ENCODE results near the gene GBP1.
A peak's percentile ranks its signal among the peaks of the same experiment; 100 is the strongest.
"Not testable (repeated sequence)": the region's sequence is repeated elsewhere in the genome, so short reads cannot be mapped to it uniquely, and the experiment has no call there.

The GBP1 gene

GRCh38 chr1:89035080-89035479 is 29.9 kb downstream of the GBP1 start:
- H3K4me2 ChIP-seq: no peak overlapping the region
- peaks cover 0 to 13% (median 0%) of the 10 kb centered on the region in 10 experiments; a peak in 5 of 20 replicates for H3K4me1 ChIP-seq
- peaks cover 0 to 10% (median 0%) of the 10 kb centered on the region in 11 experiments; a peak in 4 of 22 replicates for H3K9me3 ChIP-seq (replicated peaks in 1 of 11)
- H4K20me1 ChIP-seq: no peaks in the 10 kb centered on the region
- H3K27me3 ChIP-seq: no peaks in the 10 kb centered on the region
- H3K27ac ChIP-seq: no peak overlapping the region
- H3K9ac ChIP-seq: no peak overlapping the region
- TF ChIP-seq Cebpa-rat (IDR thresholded peaks at IDR 0.05): no peak
- H3K4me3 ChIP-seq: no peak overlapping the region
- no peaks in the 10 kb centered on the region for H3K36me3 ChIP-seq

GRCh38 chr1:89034004-89034403 is 31.0 kb downstream of the GBP1 start:
- peaks cover 0 to 13% (median 0%) of the 10 kb centered on the region in 10 experiments; a peak in 5 of 20 replicates for H3K4me1 ChIP-seq
- H3K4me3 ChIP-seq, H3K27ac ChIP-seq, H3K4me2 ChIP-seq, H3K36me3 ChIP-seq, H4K20me1 ChIP-seq, H3K27me3 ChIP-seq, H3K9ac ChIP-seq: not testable (repeated sequence)
- peaks cover 0 to 13% (median 5%) of the 10 kb centered on the region in 11 experiments; a peak in 9 of 22 replicates for H3K9me3 ChIP-seq (replicated peaks in 1 of 11)

DNA sequence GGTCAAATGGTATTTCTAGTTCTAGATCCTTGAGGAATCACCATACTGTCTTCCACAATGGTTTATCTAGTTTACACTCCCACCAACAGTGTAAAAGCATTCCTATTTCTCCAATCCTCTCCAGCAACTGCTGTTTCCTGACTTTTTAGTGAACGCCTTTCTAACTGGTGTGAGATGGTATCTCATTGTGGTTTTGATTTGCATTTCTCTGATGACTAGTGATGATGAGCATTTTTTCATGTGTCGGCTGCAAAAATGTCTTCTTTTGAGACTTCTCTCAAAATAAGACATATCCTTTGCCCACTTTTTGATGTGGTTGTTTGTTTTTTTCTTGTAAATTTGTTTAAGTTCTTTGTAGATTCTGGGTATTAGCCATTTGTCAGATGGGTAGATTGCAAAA is 36.0 kb downstream of the GBP1 start:
- H3K27me3 ChIP-seq, H3K9ac ChIP-seq, H4K20me1 ChIP-seq, H3K4me3 ChIP-seq, H3K4me1 ChIP-seq, H3K27ac ChIP-seq, H3K4me2 ChIP-seq, H3K36me3 ChIP-seq: not testable (repeated sequence)
- H3K9me3 ChIP-seq (replicated peaks in 1 of 11): peaks cover 0 to 12% (median 5%) of the 10 kb centered on the region in 11 experiments; a peak in 9 of 22 replicates

DNA sequence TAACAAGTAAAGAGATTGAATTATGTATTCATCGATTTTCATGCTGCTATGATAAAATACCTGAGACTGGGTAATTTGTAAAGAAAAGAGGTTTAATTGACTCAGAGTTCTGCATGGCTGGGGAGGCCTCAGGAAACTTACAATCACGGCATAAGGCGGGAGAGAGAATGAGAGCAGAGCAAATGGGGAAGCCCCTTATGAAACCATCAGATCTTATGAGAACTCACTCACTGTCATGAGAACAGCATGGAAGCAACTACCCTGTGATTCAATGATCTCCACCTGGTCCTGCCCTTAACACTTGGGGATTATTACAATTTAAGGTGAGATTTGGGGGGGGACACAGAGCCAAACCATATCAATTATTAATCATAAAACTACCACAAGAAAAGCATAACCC is 39.1 kb downstream of the GBP1 start:
- no peak for TF ChIP-seq Cebpa-rat (IDR thresholded peaks at IDR 0.05)
- no peaks in the 10 kb centered on the region for H3K36me3 ChIP-seq

DNA sequence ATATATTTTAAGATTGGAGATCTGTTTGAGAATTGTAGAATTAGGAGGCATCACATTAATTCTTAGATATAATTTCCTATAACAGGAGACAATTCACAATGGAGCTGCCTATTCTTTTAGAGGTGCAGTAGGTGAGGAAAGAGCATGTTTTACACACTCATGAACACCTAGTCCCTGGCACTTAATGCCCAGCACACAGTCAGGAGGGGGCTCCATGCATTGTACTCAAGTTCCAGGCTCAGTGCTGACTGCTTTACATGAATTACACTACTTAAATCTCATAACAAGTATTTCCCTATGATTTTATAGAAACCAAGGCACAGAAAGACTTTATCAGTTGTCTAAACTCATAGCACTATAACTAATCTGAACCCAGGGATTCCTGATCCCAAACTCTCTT is 42.0 kb downstream of the GBP1 start:
- no peak; a peak in 1 of 22 replicates for TF ChIP-seq Cebpa-rat (IDR thresholded peaks at IDR 0.05)
- Histone ChIP-seq H3K4me2 (peak overlapping the region; percentile 71 to 90 (median 83)), H3K4me3 (peak overlapping the region; percentile 52 to 72 (median 65); a peak in 10 of 20 replicates), H3K27ac (peak overlapping the region; percentile 67 to 86 (median 80); a peak in 21 of 22 replicates), H3K9ac (peak overlapping the region; percentile 31 to 81 (median 74); a peak in 16 of 22 replicates), H3K36me3 (peaks cover 8 to 21% (median 19%) of the 10 kb centered on the region in 11 experiments; a peak in 19 of 22 replicates), H3K4me1 (peaks cover 15 to 24% (median 22%) of the 10 kb centered on the region in 10 experiments), H3K27me3 (no peaks in the 10 kb centered on the region), H4K20me1 (no peaks in the 10 kb centered on the region), H3K9me3 (replicated peaks in 1 of 11) (peaks cover 0 to 7% (median 0%) of the 10 kb centered on the region in 11 experiments; a peak in 4 of 22 replicates)

More for the DNA sequence above, 39.1 kb downstream of the GBP1 start:
- Histone ChIP-seq H3K4me3 (no peak overlapping the region), H3K9me3 (replicated peaks in 1 of 11) (peaks cover 0 to 12% (median 5%) of the 10 kb centered on the region in 11 experiments; a peak in 8 of 22 replicates), H3K27me3 (no peaks in the 10 kb centered on the region), H4K20me1 (no peaks in the 10 kb centered on the region), H3K4me1 (peaks cover 15 to 23% (median 22%) of the 10 kb centered on the region in 10 experiments), H3K4me2 (no peak overlapping the region), H3K27ac (no peak overlapping the region), H3K9ac (no peak overlapping the region)

DNA sequence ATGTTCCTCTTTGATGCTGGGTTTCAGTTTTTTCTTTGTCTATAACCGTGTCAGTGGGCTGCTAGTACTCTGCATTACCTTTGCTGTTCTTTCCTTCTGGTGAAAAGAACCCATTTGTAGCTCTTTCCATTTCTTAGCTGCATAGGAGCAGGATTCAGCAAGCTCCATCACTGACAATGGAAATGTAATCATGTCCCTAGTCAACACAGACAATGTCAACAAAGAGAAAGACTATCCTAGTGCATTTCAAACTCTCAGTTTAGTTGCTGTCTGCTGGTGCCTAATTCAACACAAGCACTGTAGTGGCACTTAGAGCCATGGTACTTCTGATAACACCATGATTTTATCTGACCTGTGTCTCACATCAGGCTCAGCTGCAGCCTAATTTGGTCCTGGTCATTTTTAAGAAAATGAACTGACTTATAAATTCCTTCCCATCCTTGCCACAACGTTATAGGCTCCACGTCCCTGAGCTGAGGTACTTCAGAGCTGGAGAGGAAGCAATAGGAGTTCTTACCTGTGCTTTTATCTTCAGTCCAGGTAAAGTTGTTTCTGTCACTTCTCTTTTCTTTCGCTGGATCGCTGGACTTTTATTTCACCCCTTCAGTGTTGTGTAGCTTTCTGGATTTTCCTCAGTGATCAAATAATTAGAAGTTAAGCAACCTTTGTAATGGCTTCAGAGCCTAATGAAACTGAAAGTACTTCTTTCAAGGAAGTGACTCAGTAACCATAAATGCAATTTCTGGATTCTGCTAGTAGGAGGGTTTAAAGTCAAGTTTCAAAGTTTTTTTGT is 42.6 kb downstream of the GBP1 start, which contains the start of gene GBP3:
GBP3 (minus strand) TSS at position 700 of the 793 bp plus-strand sequence. CDS start 2,145 bp downstream, outside the sequence.
- peak within 1 kb of the TSS; percentile 52 to 72 (median 65) for H3K4me3 ChIP-seq
- H3K4me2 ChIP-seq: peak within 1 kb of the TSS; percentile 71 to 90 (median 83)
- peak within 1 kb of the TSS; percentile 60 to 81 (median 76); a peak in 21 of 22 replicates for H3K9ac ChIP-seq
- peak in 5 of 11 experiments; percentile 44 to 75 (median 61); a peak in 8 of 22 replicates for TF ChIP-seq Cebpa-rat (IDR thresholded peaks at IDR 0.05)
- no peaks in the 10 kb centered on the region for H4K20me1 ChIP-seq
- no peaks in the 10 kb centered on the region for H3K27me3 ChIP-seq
- H3K9me3 ChIP-seq (replicated peaks in 1 of 11): peaks cover 0 to 7% (median 0%) of the 10 kb centered on the region in 11 experiments; a peak in 4 of 22 replicates
- H3K36me3 ChIP-seq: peaks cover 10 to 26% (median 19%) of the 10 kb centered on the region in 11 experiments; a peak in 19 of 22 replicates
- peak within 1 kb of the TSS; percentile 67 to 86 (median 80); a peak in 21 of 22 replicates for H3K27ac ChIP-seq
- H3K4me1 ChIP-seq: peaks cover 15 to 24% (median 22%) of the 10 kb centered on the region in 10 experiments

DNA sequence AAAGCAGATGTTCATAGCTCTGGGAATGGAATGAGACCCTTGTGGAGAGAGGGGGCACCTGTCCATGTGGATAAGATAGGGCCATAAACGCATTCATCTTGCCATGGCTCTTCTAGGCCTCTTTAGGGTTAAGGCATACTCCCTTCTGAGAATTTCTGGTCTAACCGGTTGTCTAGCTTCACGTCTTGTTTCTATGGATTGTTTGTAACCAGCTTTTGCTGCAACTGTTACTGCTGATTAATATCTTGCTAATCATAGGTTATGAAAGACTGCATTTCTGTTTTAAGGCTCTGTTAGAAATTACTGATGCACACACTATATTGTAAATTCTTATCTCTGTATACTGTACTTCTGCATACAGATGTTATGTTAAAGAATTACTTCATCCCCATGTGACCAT is 46.7 kb downstream of the GBP1 start:
- not testable (repeated sequence) for H4K20me1 ChIP-seq; H3K27me3 ChIP-seq; H3K4me3 ChIP-seq; H3K9ac ChIP-seq; H3K4me2 ChIP-seq; H3K9me3 ChIP-seq (replicated peaks in 1 of 11); H3K27ac ChIP-seq
- H3K36me3 ChIP-seq: peaks cover 37 to 66% (median 51%) of the 10 kb centered on the region in 11 experiments
- peaks cover 15 to 23% (median 22%) of the 10 kb centered on the region in 10 experiments for H3K4me1 ChIP-seq

DNA sequence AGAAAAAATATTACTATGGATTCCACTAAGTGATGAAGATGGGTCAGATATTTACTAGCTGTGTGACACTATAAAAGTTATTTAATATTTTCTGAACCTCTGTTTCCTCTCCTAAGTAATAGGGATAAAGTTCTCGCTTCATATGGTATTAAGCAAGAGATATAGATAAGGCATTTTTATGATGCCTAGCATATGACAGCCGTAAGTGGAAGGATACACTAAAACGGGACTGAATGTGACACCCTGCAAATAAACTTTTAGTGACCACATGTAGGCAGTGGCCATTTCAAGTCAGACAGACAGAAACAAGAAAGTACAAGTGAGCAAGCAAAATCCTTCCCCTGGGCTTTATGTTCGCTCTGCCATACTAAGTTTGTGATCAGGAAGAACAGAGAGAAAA is 56.5 kb downstream of the GBP1 start:
- Histone ChIP-seq H3K27ac (no peak overlapping the region), H3K9me3 (replicated peaks in 1 of 11) (no peaks in the 10 kb centered on the region), H4K20me1 (no peaks in the 10 kb centered on the region), H3K4me2 (no peak overlapping the region), H3K4me1 (peaks cover 0 to 12% (median 0%) of the 10 kb centered on the region in 10 experiments; a peak in 5 of 20 replicates), H3K4me3 (no peak overlapping the region), H3K36me3 (peaks cover 38 to 79% (median 58%) of the 10 kb centered on the region in 11 experiments), H3K9ac (no peak overlapping the region), H3K27me3 (no peaks in the 10 kb centered on the region)
- no peak for TF ChIP-seq Cebpa-rat (IDR thresholded peaks at IDR 0.05)
